ENCODE measurements around the gene ASB1. TPM values are rescaled to one million over a fixed set of nuclear protein-coding genes. Genes with fewer than 3 reads are reported as not detected.

ASB1 gene
- total and polyA plus RNA-seq, 2 of the 13 experiments (the other 11 are each of a cell fraction or from before 2014, with no cell fraction given) = 48.6 to 49.2 TPM

DNA sequence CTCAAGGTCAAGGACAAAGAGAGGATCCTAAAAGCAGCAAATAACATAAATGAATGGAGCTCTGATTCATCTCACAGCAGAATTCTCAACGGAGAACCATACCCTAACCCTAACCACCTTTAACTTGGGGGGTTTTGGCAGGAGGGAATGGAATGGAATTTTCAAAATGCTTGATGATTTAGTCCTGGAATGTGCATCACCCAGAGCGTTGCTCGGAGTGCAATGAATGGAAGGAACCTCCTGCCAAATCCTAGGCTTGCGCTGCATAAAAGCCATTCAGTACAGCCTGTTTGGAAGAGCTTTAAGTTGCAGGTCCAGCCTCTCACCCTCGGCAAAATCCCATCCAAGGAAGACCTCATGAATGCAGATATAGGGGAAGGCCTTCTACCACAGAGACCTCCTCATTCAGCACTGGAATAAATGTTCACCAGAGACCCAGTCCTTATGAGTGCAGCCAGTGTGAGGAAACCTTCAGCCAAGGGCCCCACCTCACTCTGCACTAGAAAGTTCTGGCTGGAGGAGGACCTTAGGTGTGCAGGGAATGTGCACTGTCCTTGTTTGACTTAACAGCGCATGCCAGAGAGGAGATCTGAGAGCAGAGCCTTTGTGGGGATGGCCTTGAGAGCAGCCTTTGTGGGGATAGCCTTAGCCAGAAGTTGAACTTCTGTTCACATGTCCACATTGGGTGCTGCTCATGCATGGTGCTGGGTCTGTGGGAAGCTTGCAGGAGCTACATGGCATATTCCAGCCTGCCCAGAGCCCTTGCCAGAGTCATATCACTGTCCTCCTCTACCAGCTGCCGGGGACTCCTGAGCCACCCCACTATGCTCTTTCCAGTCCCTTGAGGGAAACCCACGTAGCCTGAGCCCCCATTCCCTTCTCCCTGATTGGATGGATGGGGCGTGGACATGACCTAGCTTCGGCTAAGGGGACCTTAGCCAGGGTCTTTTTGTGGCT, 30.5 kb downstream of the ASB1 start (continued):
- TF ChIP-seq, protein P1, sequence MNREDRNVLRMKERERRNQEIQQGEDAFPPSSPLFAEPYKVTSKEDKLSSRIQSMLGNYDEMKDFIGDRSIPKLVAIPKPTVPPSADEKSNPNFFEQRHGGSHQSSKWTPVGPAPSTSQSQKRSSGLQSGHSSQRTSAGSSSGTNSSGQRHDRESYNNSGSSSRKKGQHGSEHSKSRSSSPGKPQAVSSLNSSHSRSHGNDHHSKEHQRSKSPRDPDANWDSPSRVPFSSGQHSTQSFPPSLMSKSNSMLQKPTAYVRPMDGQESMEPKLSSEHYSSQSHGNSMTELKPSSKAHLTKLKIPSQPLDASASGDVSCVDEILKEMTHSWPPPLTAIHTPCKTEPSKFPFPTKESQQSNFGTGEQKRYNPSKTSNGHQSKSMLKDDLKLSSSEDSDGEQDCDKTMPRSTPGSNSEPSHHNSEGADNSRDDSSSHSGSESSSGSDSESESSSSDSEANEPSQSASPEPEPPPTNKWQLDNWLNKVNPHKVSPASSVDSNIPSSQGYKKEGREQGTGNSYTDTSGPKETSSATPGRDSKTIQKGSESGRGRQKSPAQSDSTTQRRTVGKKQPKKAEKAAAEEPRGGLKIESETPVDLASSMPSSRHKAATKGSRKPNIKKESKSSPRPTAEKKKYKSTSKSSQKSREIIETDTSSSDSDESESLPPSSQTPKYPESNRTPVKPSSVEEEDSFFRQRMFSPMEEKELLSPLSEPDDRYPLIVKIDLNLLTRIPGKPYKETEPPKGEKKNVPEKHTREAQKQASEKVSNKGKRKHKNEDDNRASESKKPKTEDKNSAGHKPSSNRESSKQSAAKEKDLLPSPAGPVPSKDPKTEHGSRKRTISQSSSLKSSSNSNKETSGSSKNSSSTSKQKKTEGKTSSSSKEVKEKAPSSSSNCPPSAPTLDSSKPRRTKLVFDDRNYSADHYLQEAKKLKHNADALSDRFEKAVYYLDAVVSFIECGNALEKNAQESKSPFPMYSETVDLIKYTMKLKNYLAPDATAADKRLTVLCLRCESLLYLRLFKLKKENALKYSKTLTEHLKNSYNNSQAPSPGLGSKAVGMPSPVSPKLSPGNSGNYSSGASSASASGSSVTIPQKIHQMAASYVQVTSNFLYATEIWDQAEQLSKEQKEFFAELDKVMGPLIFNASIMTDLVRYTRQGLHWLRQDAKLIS (CRISPR knock-in tag; IDR thresholded peaks at IDR 0.05) = no peak
- TF ChIP-seq JUN (CRISPR knock-in tag; IDR thresholded peaks at IDR 0.05) = no peak
- peak; percentile 83 for TF ChIP-seq PITX1 (CRISPR knock-in tag; IDR thresholded peaks at IDR 0.05)
- TF ChIP-seq ZNF816 (CRISPR knock-in tag; IDR thresholded peaks at IDR 0.05; ENCODE audit: borderline replicate concordance) = no peak
- TF ChIP-seq, protein P2, sequence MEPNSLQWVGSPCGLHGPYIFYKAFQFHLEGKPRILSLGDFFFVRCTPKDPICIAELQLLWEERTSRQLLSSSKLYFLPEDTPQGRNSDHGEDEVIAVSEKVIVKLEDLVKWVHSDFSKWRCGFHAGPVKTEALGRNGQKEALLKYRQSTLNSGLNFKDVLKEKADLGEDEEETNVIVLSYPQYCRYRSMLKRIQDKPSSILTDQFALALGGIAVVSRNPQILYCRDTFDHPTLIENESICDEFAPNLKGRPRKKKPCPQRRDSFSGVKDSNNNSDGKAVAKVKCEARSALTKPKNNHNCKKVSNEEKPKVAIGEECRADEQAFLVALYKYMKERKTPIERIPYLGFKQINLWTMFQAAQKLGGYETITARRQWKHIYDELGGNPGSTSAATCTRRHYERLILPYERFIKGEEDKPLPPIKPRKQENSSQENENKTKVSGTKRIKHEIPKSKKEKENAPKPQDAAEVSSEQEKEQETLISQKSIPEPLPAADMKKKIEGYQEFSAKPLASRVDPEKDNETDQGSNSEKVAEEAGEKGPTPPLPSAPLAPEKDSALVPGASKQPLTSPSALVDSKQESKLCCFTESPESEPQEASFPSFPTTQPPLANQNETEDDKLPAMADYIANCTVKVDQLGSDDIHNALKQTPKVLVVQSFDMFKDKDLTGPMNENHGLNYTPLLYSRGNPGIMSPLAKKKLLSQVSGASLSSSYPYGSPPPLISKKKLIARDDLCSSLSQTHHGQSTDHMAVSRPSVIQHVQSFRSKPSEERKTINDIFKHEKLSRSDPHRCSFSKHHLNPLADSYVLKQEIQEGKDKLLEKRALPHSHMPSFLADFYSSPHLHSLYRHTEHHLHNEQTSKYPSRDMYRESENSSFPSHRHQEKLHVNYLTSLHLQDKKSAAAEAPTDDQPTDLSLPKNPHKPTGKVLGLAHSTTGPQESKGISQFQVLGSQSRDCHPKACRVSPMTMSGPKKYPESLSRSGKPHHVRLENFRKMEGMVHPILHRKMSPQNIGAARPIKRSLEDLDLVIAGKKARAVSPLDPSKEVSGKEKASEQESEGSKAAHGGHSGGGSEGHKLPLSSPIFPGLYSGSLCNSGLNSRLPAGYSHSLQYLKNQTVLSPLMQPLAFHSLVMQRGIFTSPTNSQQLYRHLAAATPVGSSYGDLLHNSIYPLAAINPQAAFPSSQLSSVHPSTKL (CRISPR knock-in tag; IDR thresholded peaks at IDR 0.05) = peak; percentile 87
- no peak for TF ChIP-seq STAT5B (CRISPR knock-in tag; IDR thresholded peaks at IDR 0.05)
- TF ChIP-seq TRIM24 (CRISPR knock-in tag; IDR thresholded peaks at IDR 0.05) = no peak
- peak; percentile 73; the same call in 1 of the 2 replicates for TF ChIP-seq CCDC6 (CRISPR knock-in tag; IDR thresholded peaks at IDR 0.05)
- TF ChIP-seq, protein P3, sequence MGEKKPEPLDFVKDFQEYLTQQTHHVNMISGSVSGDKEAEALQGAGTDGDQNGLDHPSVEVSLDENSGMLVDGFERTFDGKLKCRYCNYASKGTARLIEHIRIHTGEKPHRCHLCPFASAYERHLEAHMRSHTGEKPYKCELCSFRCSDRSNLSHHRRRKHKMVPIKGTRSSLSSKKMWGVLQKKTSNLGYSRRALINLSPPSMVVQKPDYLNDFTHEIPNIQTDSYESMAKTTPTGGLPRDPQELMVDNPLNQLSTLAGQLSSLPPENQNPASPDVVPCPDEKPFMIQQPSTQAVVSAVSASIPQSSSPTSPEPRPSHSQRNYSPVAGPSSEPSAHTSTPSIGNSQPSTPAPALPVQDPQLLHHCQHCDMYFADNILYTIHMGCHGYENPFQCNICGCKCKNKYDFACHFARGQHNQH (CRISPR knock-in tag; IDR thresholded peaks at IDR 0.05) = no peak; the same call in 1 of the 2 replicates
- no peak for TF ChIP-seq MBNL3 (CRISPR knock-in tag; conservative IDR thresholded peaks at IDR 0.05)
- 0 out of 2 replicates have a peak, but pooled peaks have one; percentile 49 for TF ChIP-seq MYNN (CRISPR knock-in tag; IDR thresholded peaks at IDR 0.05; ENCODE audit: low read depth)
- TF ChIP-seq SALL2 (CRISPR knock-in tag; IDR thresholded peaks at IDR 0.05) = no peak
- 0 out of 2 replicates have a peak, but pooled peaks have one; percentile 20 for TF ChIP-seq ELF1 (CRISPR knock-in tag; IDR thresholded peaks at IDR 0.05)
- TF ChIP-seq, protein P4, sequence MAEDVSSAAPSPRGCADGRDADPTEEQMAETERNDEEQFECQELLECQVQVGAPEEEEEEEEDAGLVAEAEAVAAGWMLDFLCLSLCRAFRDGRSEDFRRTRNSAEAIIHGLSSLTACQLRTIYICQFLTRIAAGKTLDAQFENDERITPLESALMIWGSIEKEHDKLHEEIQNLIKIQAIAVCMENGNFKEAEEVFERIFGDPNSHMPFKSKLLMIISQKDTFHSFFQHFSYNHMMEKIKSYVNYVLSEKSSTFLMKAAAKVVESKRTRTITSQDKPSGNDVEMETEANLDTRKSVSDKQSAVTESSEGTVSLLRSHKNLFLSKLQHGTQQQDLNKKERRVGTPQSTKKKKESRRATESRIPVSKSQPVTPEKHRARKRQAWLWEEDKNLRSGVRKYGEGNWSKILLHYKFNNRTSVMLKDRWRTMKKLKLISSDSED (CRISPR knock-in tag; IDR thresholded peaks at IDR 0.05) = no peak
- no peak for TF ChIP-seq POLR2G (IDR thresholded peaks at IDR 0.05; ENCODE audit: low read depth, low read length)
- no peak for TF ChIP-seq U2AF1 (optimal IDR thresholded peaks at IDR 0.05; ENCODE audit: low read depth, low read length)
- TF ChIP-seq POLR2A (IDR thresholded peaks at IDR 0.05; ENCODE audit: insufficient read depth in 1 of 2, low read depth in 2 of 2, low read length in 2 of 2) = peak in 1 of 2 experiments; percentile 57; a peak in 1 of 4 replicates
- no peak for TF ChIP-seq SMYD3 (CRISPR knock-in tag; IDR thresholded peaks at IDR 0.05)
- no peak for TF ChIP-seq TCF7L2 (IDR thresholded peaks at IDR 0.05; ENCODE audit: low read depth, low read length)

Measured in HepG2 (cell line).